ENCODE results near the gene ISG20.

ISG20 gene

GRCh38 chr15:88688394-88688933 lies 49.6 kb downstream of the ISG20 start:
- H3K4me3 ChIP-seq (replicated peaks; ENCODE audit: low read depth, low read length) = no peak overlapping the region
- H3K27me3 ChIP-seq (replicated peaks; ENCODE audit: control insufficient read depth, insufficient read depth, low read length) = no peaks in the 10 kb centered on the region; the same call in none of the 2 replicates
- H3K36me3 ChIP-seq (ENCODE audit: control insufficient read depth, insufficient read depth, low read length) = no peaks in the 10 kb centered on the region
- TF ChIP-seq CTCF (IDR thresholded peaks at IDR 0.05; ENCODE audit: insufficient read depth, low read length, poor library complexity, severe bottlenecking) = no peak
- DNase-seq (ENCODE audit: extremely low read depth, insufficient read length) = no peak

GRCh38 chr15:88690331-88690730 lies 51.5 kb downstream of the ISG20 start:
- TF ChIP-seq CTCF (IDR thresholded peaks at IDR 0.05; ENCODE audit: insufficient read depth, low read length, poor library complexity, severe bottlenecking) = no peak
- no peak for DNase-seq (ENCODE audit: extremely low read depth, insufficient read length)

GRCh38 chr15:88693191-88693590 lies 54.4 kb downstream of the ISG20 start:
- no peak for TF ChIP-seq CTCF (IDR thresholded peaks at IDR 0.05; ENCODE audit: insufficient read depth, low read length, poor library complexity, severe bottlenecking)
- Histone ChIP-seq H3K27me3 (replicated peaks; ENCODE audit: control insufficient read depth, insufficient read depth, low read length) (peaks cover 2% of the 10 kb centered on the region), H3K36me3 (ENCODE audit: control insufficient read depth, insufficient read depth, low read length) (no peaks in the 10 kb centered on the region), H3K4me3 (replicated peaks; ENCODE audit: low read depth, low read length) (no peak overlapping the region)
- DNase-seq (ENCODE audit: extremely low read depth, insufficient read length) = no peak

More at GRCh38 chr15:88690331-88690730, 51.5 kb downstream of the ISG20 start:
- no peaks in the 10 kb centered on the region for H3K36me3 ChIP-seq (ENCODE audit: control insufficient read depth, insufficient read depth, low read length)
- H3K4me3 ChIP-seq (replicated peaks; ENCODE audit: low read depth, low read length) = no peak overlapping the region
- H3K27me3 ChIP-seq (replicated peaks; ENCODE audit: control insufficient read depth, insufficient read depth, low read length) = peaks cover 2% of the 10 kb centered on the region

- DNase-seq (ENCODE audit: extremely low read depth, insufficient read length) = no peak
- TF ChIP-seq CTCF (IDR thresholded peaks at IDR 0.05; ENCODE audit: insufficient read depth, low read length, poor library complexity, severe bottlenecking) = no peak
- Histone ChIP-seq H3K4me3 (replicated peaks; ENCODE audit: low read depth, low read length) (no peak overlapping the region), H3K36me3 (ENCODE audit: control insufficient read depth, insufficient read depth, low read length) (no peaks in the 10 kb centered on the region), H3K27me3 (replicated peaks; ENCODE audit: control insufficient read depth, insufficient read depth, low read length) (peaks cover 2% of the 10 kb centered on the region)
Observed at GRCh38 chr15:88695101-88695500, 56.3 kb downstream of the ISG20 start.

- TF ChIP-seq CTCF (IDR thresholded peaks at IDR 0.05; ENCODE audit: insufficient read depth, low read length, poor library complexity, severe bottlenecking) = no peak
- H3K27me3 ChIP-seq (replicated peaks; ENCODE audit: control insufficient read depth, insufficient read depth, low read length) = peaks cover 2% of the 10 kb centered on the region
- no peaks in the 10 kb centered on the region for H3K36me3 ChIP-seq (ENCODE audit: control insufficient read depth, insufficient read depth, low read length)
- no peak overlapping the region for H3K4me3 ChIP-seq (replicated peaks; ENCODE audit: low read depth, low read length)
- DNase-seq (ENCODE audit: extremely low read depth, insufficient read length) = no peak
Observed at GRCh38 chr15:88695691-88696251, 57.0 kb downstream of the ISG20 start.

All from GM06990 (cell line).